ENCODE results near the gene TMEM44. TPM values are rescaled to one million over a fixed set of nuclear protein-coding genes. Genes with fewer than 3 reads are reported as not detected.

TMEM44 gene
- total and polyA plus RNA-seq, 4 donors = 13.8 to 33.5 (median 19.7) TPM

DNA sequence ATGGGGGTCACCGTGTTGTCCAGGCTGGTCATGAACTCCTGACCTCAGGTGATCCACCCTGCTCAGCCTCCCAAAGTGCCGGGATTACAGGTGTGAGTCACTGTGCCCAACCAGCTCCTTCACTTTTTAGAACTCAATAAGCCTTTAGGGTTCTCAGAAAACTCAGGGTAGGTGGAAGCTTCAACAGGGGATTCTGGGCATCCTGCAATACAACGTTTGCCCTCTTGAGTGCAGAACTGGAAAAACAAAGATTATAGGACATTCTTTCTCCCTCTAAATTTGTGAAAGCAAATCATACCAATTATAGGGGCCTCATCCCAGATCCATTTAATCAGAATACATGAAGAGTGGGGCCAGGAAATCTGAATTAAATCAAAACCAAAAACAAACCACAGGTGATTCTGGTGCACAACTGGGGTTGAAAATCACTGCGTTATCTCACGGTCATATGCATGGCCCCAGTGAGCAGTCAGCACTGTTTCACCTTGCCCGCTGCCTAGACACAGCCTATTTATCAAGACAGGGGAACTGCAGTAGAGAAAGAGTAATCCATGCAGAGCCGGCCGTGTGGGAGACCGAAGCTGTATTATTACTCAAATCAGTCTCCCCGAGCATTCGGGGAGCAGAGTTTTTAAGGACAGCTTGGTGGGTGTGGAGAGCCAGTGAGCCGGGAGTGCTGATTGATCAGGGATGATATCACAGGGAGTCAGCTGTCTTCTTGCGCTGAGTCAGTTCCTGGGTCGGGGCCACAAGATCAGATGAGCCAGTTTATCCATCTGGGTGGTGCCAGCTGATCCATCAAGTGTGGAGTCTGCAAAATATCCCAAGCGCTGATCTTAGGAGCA lies 58.4 kb downstream of the TMEM44 start:
- 50% methylated on average over 12 of the region's 15 CpGs for WGBS (ENCODE audit: insufficient coverage)
- Histone ChIP-seq H3K27me3 (ENCODE audit: control insufficient read depth, insufficient read depth, low read length) (no peaks in the 10 kb centered on the region), H3K36me3 (ENCODE audit: control insufficient read depth, insufficient read depth, low read length) (no peaks in the 10 kb centered on the region), H3K27ac (ENCODE audit: low read depth, low read length) (no peak overlapping the region), H3K4me1 (ENCODE audit: control insufficient read depth, insufficient read depth, low read length) (peaks cover 3% of the 10 kb centered on the region), H3K9me3 (ENCODE audit: control insufficient read depth, insufficient read depth, low read length) (no peaks in the 10 kb centered on the region), H3K4me3 (ENCODE audit: low read depth, low read length) (no peak overlapping the region)
- peak in 1 of 6 donors; percentile 3 for DNase-seq (ENCODE audit: low read depth in 4 of 6, low spot score in 6 of 6)

DNA sequence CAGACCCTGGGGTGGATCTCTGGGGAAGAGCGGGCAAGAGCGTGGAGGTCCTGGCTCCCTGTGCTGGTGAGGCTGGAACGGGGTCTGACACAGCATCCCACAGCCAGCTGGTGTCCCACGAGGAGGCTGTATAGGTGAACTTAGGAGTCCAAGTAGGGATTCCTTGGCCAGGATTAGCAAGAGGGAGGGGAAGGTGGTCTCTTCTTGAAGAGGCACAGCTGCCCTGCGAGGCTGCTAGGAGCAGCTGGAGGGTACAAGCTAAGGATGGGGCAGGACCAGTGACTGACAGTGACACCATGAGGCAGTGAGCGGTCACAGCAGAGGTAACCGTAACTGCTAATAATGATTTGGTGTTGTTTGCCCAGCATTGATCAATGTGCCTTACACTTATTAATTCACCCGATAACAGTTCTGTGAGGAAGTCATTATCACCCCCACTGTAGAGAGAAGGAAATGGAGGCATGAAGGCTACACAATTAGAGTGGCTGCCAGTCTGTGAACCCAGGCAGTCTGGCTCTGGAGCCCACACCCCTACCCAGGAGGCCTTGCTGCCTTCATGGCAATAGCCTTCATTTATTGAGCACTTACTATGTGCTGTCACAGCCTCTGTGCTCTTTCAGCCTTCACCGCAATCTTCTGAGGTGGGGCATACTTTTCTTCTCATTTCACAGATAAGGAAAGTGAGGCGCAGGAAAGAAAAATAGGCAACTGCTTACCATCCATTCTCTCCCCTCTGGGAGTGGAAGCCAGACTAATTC lies 59.4 kb downstream of the TMEM44 start:
- 67% methylated on average over 7 of the region's 10 CpGs for WGBS (ENCODE audit: insufficient coverage)
- Histone ChIP-seq H3K27me3 (ENCODE audit: control insufficient read depth, insufficient read depth, low read length) (no peaks in the 10 kb centered on the region), H3K36me3 (ENCODE audit: control insufficient read depth, insufficient read depth, low read length) (no peaks in the 10 kb centered on the region), H3K4me3 (ENCODE audit: low read depth, low read length) (no peak overlapping the region), H3K4me1 (ENCODE audit: control insufficient read depth, insufficient read depth, low read length) (peaks cover 3% of the 10 kb centered on the region), H3K9me3 (ENCODE audit: control insufficient read depth, insufficient read depth, low read length) (no peaks in the 10 kb centered on the region), H3K27ac (ENCODE audit: low read depth, low read length) (no peak overlapping the region)
- peak in 2 of 6 donors; percentile 39 for DNase-seq (ENCODE audit: low read depth in 4 of 6, low spot score in 6 of 6)

DNA sequence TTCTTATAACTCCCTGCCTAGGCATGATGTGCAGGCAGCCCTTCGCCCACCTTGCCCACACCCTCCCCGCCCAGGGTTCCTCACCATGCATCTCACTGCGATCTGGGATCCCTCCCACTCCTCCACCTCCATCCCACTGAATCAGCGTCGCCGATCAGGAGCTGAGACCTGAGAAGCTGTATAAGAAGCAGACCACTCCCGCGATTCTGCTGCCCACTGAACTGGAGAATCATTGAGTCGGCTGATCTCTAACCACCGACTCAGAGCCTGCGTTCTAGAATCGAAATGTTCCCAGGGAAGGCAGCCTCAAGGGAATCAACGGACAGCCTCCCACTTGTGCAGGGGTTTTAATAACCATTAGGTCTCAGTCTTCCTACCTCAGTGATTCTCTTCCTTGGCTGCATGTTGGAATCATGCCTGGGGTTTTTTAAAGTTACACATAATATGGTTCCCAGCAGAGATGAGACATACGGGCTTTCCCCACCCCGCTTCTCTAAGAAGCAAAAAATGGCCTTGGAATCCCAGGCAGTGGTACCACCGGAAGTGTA lies 60.2 kb downstream of the TMEM44 start:
- WGBS (ENCODE audit: insufficient coverage) = 91% methylated on average over 14 of the region's 16 CpGs

DNA sequence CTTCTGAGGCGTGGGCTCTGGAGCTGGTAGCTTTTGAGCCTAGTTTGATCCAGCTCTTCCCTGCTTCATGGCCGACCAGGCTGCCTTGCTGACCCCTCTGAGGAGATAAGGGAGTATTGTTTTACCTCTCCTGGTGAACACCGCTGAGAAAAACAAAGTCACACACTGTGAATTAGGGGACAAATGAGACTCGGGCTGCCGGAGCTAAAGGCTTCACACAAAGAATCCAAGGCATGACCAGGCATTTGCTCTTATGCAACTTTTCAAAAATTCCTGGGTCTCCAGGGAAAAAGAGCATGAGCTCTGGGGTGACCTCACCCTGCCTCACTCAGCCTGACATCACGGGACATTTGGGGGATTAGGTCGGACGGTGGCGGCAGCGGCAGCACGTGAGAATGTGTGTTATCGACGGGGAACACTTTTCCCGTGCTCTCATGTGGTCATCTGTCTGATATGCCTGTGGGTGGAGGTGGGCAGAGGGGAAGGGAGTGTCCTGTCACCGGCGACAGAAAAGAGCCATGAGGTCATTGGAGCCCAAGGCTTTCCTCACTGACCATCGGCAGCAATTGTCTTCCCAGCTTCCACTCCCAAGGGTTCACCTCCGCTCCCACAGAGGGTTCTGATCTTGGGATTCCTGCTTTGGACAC lies 61.0 kb downstream of the TMEM44 start:
- 66% methylated on average over 10 of the region's 18 CpGs for WGBS (ENCODE audit: insufficient coverage)

More for the DNA sequence above, 60.2 kb downstream of the TMEM44 start:
- Histone ChIP-seq H3K27ac (ENCODE audit: low read depth, low read length) (no peak overlapping the region), H3K4me3 (ENCODE audit: low read depth, low read length) (no peak overlapping the region), H3K27me3 (ENCODE audit: control insufficient read depth, insufficient read depth, low read length) (no peaks in the 10 kb centered on the region), H3K9me3 (ENCODE audit: control insufficient read depth, insufficient read depth, low read length) (no peaks in the 10 kb centered on the region), H3K4me1 (ENCODE audit: control insufficient read depth, insufficient read depth, low read length) (peaks cover 3% of the 10 kb centered on the region), H3K36me3 (ENCODE audit: control insufficient read depth, insufficient read depth, low read length) (no peaks in the 10 kb centered on the region)
- no peak for DNase-seq (ENCODE audit: low read depth in 4 of 6, low spot score in 6 of 6)

DNA sequence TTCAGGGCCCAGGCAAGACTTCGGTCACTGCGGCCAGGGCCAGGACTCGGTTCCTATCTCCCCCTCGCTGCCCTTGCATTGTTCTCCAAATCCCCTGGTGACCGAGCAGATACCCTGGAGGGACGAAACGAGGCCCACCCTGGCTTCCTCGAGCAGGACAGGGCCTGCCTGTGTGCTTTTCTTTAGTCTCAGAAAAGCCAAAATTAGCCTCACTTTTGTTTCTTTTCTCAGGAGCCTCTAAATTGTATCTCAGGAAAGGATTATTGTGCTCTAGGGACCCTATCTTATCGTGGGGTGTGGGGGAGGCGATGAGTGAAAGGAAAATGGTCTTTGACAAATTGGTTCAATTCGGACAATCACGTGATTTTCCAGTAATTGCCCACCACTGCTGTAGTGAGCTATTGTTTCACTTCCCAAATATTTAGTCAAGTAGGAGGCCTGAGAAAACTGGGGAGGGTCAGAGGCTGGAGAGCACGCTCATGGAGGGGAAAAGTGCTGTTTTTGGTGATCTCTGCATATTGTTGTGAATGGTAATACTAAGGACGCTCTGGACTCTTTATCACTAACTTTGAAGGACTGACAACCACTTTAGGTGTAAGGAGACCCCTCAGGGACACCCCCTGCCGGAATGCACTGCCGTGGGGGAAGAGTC lies 61.6 kb downstream of the TMEM44 start:
- Histone ChIP-seq H3K27me3 (ENCODE audit: control insufficient read depth, insufficient read depth, low read length) (no peaks in the 10 kb centered on the region), H3K36me3 (ENCODE audit: control insufficient read depth, insufficient read depth, low read length) (no peaks in the 10 kb centered on the region), H3K4me3 (ENCODE audit: low read depth, low read length) (no peak overlapping the region), H3K4me1 (ENCODE audit: control insufficient read depth, insufficient read depth, low read length) (peaks cover 3% of the 10 kb centered on the region), H3K27ac (ENCODE audit: low read depth, low read length) (no peak overlapping the region), H3K9me3 (ENCODE audit: control insufficient read depth, insufficient read depth, low read length) (no peaks in the 10 kb centered on the region)
- 48% methylated on average over 9 of the region's 16 CpGs for WGBS (ENCODE audit: insufficient coverage)
- DNase-seq (ENCODE audit: low read depth in 4 of 6, low spot score in 6 of 6) = no peak

More for the DNA sequence above, 61.0 kb downstream of the TMEM44 start:
- Histone ChIP-seq H3K4me1 (ENCODE audit: control insufficient read depth, insufficient read depth, low read length) (peaks cover 3% of the 10 kb centered on the region), H3K4me3 (ENCODE audit: low read depth, low read length) (no peak overlapping the region), H3K27ac (ENCODE audit: low read depth, low read length) (no peak overlapping the region), H3K36me3 (ENCODE audit: control insufficient read depth, insufficient read depth, low read length) (no peaks in the 10 kb centered on the region), H3K27me3 (ENCODE audit: control insufficient read depth, insufficient read depth, low read length) (no peaks in the 10 kb centered on the region), H3K9me3 (ENCODE audit: control insufficient read depth, insufficient read depth, low read length) (no peaks in the 10 kb centered on the region)
- no peak for DNase-seq (ENCODE audit: low read depth in 4 of 6, low spot score in 6 of 6)

DNA sequence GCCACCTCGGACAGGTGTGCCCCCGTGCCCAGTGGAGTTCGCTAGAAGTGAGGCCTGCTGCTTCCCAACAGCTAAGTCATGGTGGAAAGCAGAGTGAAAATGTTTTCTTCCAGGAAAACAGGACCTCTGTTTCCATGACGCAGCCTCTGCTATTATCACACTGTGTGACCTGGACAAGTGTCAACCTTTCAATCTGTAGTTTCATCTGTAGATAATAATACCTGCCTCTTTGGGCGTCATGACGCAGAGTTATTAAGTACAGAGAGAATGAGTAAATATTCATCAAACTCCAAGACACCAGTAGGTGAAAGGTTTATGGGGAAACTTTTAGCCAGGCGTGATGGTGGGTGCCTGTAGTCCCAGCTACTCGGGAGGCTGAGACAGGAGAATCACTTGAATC lies 62.3 kb downstream of the TMEM44 start:
- Histone ChIP-seq H3K9me3 (ENCODE audit: control insufficient read depth, insufficient read depth, low read length) (no peaks in the 10 kb centered on the region), H3K27ac (ENCODE audit: low read depth, low read length) (no peak overlapping the region), H3K36me3 (ENCODE audit: control insufficient read depth, insufficient read depth, low read length) (no peaks in the 10 kb centered on the region), H3K27me3 (ENCODE audit: control insufficient read depth, insufficient read depth, low read length) (no peaks in the 10 kb centered on the region), H3K4me3 (ENCODE audit: low read depth, low read length) (no peak overlapping the region), H3K4me1 (ENCODE audit: control insufficient read depth, insufficient read depth, low read length) (peaks cover 3% of the 10 kb centered on the region)
- no peak for DNase-seq (ENCODE audit: low read depth in 4 of 6, low spot score in 6 of 6)
- WGBS (ENCODE audit: insufficient coverage) = 83% methylated on average over 3 of the region's 8 CpGs

DNA sequence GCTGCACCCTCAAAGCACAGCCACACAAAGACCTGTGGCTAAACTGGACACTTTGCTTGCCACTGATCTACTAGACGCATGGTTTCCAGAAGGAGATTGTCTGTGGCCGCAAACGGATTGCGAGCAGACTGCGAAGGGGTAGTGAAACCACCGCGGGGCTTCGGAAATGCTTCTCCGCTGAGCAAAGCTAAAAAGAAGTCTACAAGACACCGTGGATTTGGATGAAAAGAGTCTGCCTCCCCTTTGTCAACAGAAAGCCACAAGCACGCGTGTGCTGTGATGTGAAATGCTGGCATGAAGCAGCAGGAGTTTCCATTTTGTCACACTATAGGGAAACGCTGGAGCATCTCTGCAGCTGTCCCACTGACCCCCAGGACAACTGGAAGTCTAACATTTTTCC lies 63.0 kb downstream of the TMEM44 start:
- DNase-seq (ENCODE audit: low read depth in 4 of 6, low spot score in 6 of 6) = no peak
- Histone ChIP-seq H3K9me3 (ENCODE audit: control insufficient read depth, insufficient read depth, low read length) (no peaks in the 10 kb centered on the region), H3K27me3 (ENCODE audit: control insufficient read depth, insufficient read depth, low read length) (no peaks in the 10 kb centered on the region), H3K36me3 (ENCODE audit: control insufficient read depth, insufficient read depth, low read length) (no peaks in the 10 kb centered on the region), H3K4me1 (ENCODE audit: control insufficient read depth, insufficient read depth, low read length) (peaks cover 3% of the 10 kb centered on the region), H3K4me3 (ENCODE audit: low read depth, low read length) (no peak overlapping the region), H3K27ac (ENCODE audit: low read depth, low read length) (no peak overlapping the region)
- 75% methylated on average over 13 of the region's 13 CpGs for WGBS (ENCODE audit: insufficient coverage)

DNA sequence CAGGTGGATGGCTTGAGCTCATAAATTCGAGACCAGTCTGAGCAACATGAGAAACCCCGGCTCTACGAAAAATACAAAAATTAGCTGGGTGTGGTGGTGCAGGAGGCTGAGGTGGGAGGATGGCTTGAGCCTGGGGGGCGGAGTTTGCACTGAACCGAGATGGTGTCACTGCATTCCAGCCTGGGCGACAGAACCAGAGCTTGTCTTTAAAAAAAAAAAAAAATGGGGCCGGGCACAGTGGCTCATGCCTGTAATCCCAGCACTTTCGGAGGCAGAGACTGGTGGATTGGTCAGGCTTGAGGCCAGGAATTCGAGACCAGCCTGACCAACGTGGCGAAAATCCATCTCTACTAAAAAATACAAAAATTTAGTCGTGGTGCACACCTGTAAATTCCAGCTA lies 64.0 kb downstream of the TMEM44 start:
- no peaks in the 10 kb centered on the region for H3K27me3 ChIP-seq (ENCODE audit: control insufficient read depth, insufficient read depth, low read length)
- no peaks in the 10 kb centered on the region for H3K36me3 ChIP-seq (ENCODE audit: control insufficient read depth, insufficient read depth, low read length)
- 84% methylated on average over 8 of the region's 12 CpGs for WGBS (ENCODE audit: insufficient coverage)
- H3K4me3 ChIP-seq (ENCODE audit: low read depth, low read length) = no peak overlapping the region
- DNase-seq (ENCODE audit: low read depth in 4 of 6, low spot score in 6 of 6) = no peak
- H3K4me1 ChIP-seq (ENCODE audit: control insufficient read depth, insufficient read depth, low read length) = peaks cover 3% of the 10 kb centered on the region
- no peaks in the 10 kb centered on the region for H3K9me3 ChIP-seq (ENCODE audit: control insufficient read depth, insufficient read depth, low read length)
- H3K27ac ChIP-seq (ENCODE audit: low read depth, low read length) = no peak overlapping the region

DNA sequence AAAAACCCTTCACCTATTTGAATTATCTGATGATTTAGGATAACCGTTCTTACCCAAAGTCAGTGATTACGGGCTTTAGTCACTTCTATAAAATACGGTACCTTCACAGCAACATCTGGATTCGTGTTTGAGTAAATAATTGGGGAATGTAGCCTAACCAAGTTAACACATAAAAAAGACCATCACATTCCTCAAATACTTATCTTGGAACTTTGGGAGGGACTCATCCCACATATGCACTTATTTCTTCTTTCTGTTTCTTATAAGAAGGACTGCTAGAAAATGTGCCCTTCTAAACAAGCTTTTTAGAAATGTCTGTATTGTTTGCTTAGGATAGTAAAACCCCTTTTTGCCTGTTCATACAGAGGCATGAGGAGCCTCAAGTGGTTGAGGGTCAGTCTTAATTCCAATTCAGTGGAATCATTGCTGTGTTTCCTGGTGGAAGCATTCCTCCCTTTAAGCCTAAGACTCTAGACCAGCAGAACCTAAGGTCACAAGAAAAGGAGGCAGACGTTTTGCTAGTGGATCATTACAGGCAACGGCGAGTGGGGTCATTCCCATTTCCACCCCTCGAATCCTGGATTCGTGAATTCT lies 67.5 kb downstream of the TMEM44 start:
- H3K27ac ChIP-seq (ENCODE audit: low read depth, low read length) = no peak overlapping the region
- no peaks in the 10 kb centered on the region for H3K4me1 ChIP-seq (ENCODE audit: control insufficient read depth, insufficient read depth, low read length)
- no peaks in the 10 kb centered on the region for H3K27me3 ChIP-seq (ENCODE audit: control insufficient read depth, insufficient read depth, low read length)
- no peak overlapping the region for H3K4me3 ChIP-seq (ENCODE audit: low read depth, low read length)
- H3K36me3 ChIP-seq (ENCODE audit: control insufficient read depth, insufficient read depth, low read length) = no peaks in the 10 kb centered on the region
- 80% methylated on average over 1 of the region's 9 CpGs for WGBS (ENCODE audit: insufficient coverage)
- H3K9me3 ChIP-seq (ENCODE audit: control insufficient read depth, insufficient read depth, low read length) = no peaks in the 10 kb centered on the region
- DNase-seq (ENCODE audit: low read depth in 4 of 6, low spot score in 6 of 6) = no peak

All from spinal cord (tissue), 10 donors.